K562 (cell line): Measurements from ENCODE around the gene TRABD. TPM values are rescaled to one million over a fixed set of nuclear protein-coding genes. Genes with fewer than 3 reads are reported as not detected.

Source experiments
- ATAC-seq: fragments of 200-7000 bp; cut with Tn5 transposase; 3 replicates; pipeline ENCODE4 v1.9.1; 2020; ENCODE audit warnings: moderate library complexity
- BruUV-seq: library from RNA; stranded (reverse); fragments of 400-500 nt; replicated peaks from 2 replicates; lab custom pipeline; 2021; lab: Mats Ljungman, UMichigan
- CTCF ChIA-PET: fragments of 300-600 bp; formaldehyde crosslinking; extraction: SDS; loops from one replicate; lab custom pipeline; 2021; ENCODE audit warnings: low intra/inter-chr PET ratio; lab: Yijun Ruan, JAX
- POLR2A ChIA-PET: fragments of 300-600, 350-650 bp; sonication (Branson Sonifier 250); formaldehyde crosslinking; extraction: SDS; loops from one replicate; lab custom pipeline; 2021; ENCODE audit warnings: antibody characterized with exemption, inconsistent platforms; lab: Yijun Ruan, JAX
- DNase-seq, 4 experiments: peaks; one replicate each; pipeline versions ENCODE4 v3.0.0 to v3.0.0-alpha.2; 2011 to 2018; ENCODE audit warnings: low spot score in 3 of 4, mixed read lengths in 3 of 4; ENCODE audit errors: extremely low read depth in 1 of 4
- FAIRE-seq: peaks from 2 replicates; lab custom pipeline; 2011; peaks lifted over from hg19 to GRCh38; lab: Jason Lieb, UNC
- H2AFZ ChIP-seq: 2 replicates; pipeline ENCODE4 v1.6.0; 2011; ENCODE audit warnings: low read depth, low read length, control low read depth, inconsistent platforms
- H3K27ac ChIP-seq: fragments of 200-600 bp; 3 replicates; pipeline ENCODE4 v1.8.0; 2011; ENCODE audit warnings: low read depth, mild to moderate bottlenecking, control low read depth, inconsistent platforms, low read length, moderate library complexity, mixed read lengths; ENCODE audit errors: extremely low read depth
- H3K27me3 ChIP-seq, 2 experiments: fragments of 300-600 bp in 1 of 2; 2 replicates in 1 of 2; 3 replicates in 1 of 2; pipeline versions ENCODE4 v1.6.0 to v1.8.0; 2011; ENCODE audit warnings: inconsistent platforms in 2 of 2, low read length in 2 of 2, mild to moderate bottlenecking in 1 of 2, mixed read lengths in 1 of 2, moderate library complexity in 1 of 2; ENCODE audit not compliant: control insufficient read depth in 2 of 2, insufficient read depth in 2 of 2
- H3K36me3 ChIP-seq: fragments of 300-600 bp; 3 replicates; pipeline ENCODE4 v1.8.0; 2011; ENCODE audit warnings: mild to moderate bottlenecking, low read length, inconsistent platforms; ENCODE audit not compliant: control insufficient read depth, insufficient read depth
- H3K4me1 ChIP-seq, 2 experiments: fragments of 200-600 bp in 1 of 2; replicated peaks in 1 of 2; 2 replicates in 1 of 2; 3 replicates in 1 of 2; pipeline versions ENCODE4 v1.5.1 to v1.8.0; 2011; ENCODE audit warnings: inconsistent platforms in 2 of 2, low read length in 2 of 2, mild to moderate bottlenecking in 1 of 2, mixed read lengths in 1 of 2, moderate library complexity in 1 of 2; ENCODE audit not compliant: control insufficient read depth in 2 of 2, insufficient read depth in 2 of 2
- H3K4me2 ChIP-seq: 2 replicates; pipeline ENCODE4 v1.6.1; 2011; ENCODE audit warnings: low read length, control low read depth, inconsistent platforms, mixed read lengths; ENCODE audit not compliant: insufficient read depth
- H3K4me3 ChIP-seq: fragments of 200-600 bp; sonication (generic), shearing (Covaris generic); 2 replicates; pipeline ENCODE4 v1.5.1; 2016; ENCODE audit warnings: control low read depth, inconsistent platforms
- H3K79me2 ChIP-seq: fragments of 200-600 bp; 3 replicates; pipeline ENCODE4 v1.8.0; 2011; ENCODE audit warnings: low read length, inconsistent platforms; ENCODE audit not compliant: control insufficient read depth, insufficient read depth
- H3K9ac ChIP-seq, 2 experiments: 2 replicates each; pipeline versions ENCODE4 v1.6.0 to v1.6.1; 2011; ENCODE audit warnings: low read depth in 2 of 2, low read length in 2 of 2, control low read depth in 1 of 2, inconsistent platforms in 1 of 2, mild to moderate bottlenecking in 1 of 2, mixed read lengths in 1 of 2; ENCODE audit not compliant: insufficient read depth in 1 of 2
- H3K9me1 ChIP-seq: one replicate; pipeline ENCODE4 v1.6.0; 2011; ENCODE audit warnings: inconsistent platforms, mild to moderate bottlenecking, low read length, moderate library complexity; ENCODE audit not compliant: control insufficient read depth, insufficient read depth
- H3K9me3 ChIP-seq: replicated peaks from 2 replicates; pipeline ENCODE4 v1.5.1; 2011; ENCODE audit warnings: low read depth, low read length, inconsistent platforms; ENCODE audit not compliant: control insufficient read depth, insufficient read depth
- H4K20me1 ChIP-seq: replicated peaks from 2 replicates; pipeline ENCODE4 v1.6.1; 2011; ENCODE audit warnings: low read length, inconsistent platforms, mixed read lengths; ENCODE audit not compliant: control insufficient read depth, insufficient read depth
- ATF1 ChIP-seq, 2 experiments: fragments of 450-650 bp in 1 of 2; IDR thresholded peaks; 2 replicates each; pipeline ENCODE4 v1.6.1; 2016; ENCODE audit warnings: missing compliant biosample characterization in 1 of 2, missing genetic modification characterization in 1 of 2
- EGR1 ChIP-seq: fragments of 450-650 bp; conservative IDR thresholded peaks from 2 replicates; pipeline ENCODE4 v1.6.1; 2017; ENCODE audit warnings: mild to moderate bottlenecking
- WGBS: fragments of 100-300 bp; shearing (Covaris generic); methylation state at CpG from one replicate; pipeline ENCODE4 v1.1.6; 2016; ENCODE audit warnings: low coverage, mixed read lengths; ENCODE audit not compliant: insufficient coverage; ENCODE audit errors: missing lambda C conversion rate; 5-methylcytosine and 5-hydroxymethylcytosine counted together
- in situ Hi-C: fragments of 300-500 bp; cut with MboI; formaldehyde crosslinking; loops from 4 replicates; pipeline ENCODE4 v1.15.0; 2018; ENCODE audit warnings: inconsistent platforms, mixed read lengths
- intact Hi-C: fragments of 100-400 bp; cut with micrococcal nuclease; formaldehyde crosslinking; loops from 2 replicates; pipeline ENCODE4 v1.14.2; 2022
- polyA plus RNA-seq, 8 experiments: library from polyadenylated mRNA; depleted of rRNA in 4 of 8; stranded (reverse) in 5 of 8; unstranded in 3 of 8; fragments of >200 nt; fragmentation: Nextera tagmentation in 2 of 8; fragmentation: Illumina TruSeq in 1 of 8; extraction: Ambion mirVana in 2 of 8; extraction: Trizol in 1 of 8; gene quantifications; 2 replicates each; pipeline versions ENCODE4 v1.2.1 to v1.2.3, GENCODE V29; 2011 to 2014; ENCODE audit warnings: inconsistent platforms in 1 of 8, missing spikeins in 1 of 8
- total RNA-seq, 7 experiments: library from RNA; depleted of rRNA in 6 of 7; stranded (reverse); fragments of >200 nt in 6 of 7; fragmentation: Illumina TruSeq in 2 of 7; extraction: Trizol in 2 of 7; gene quantifications; 2 replicates each; pipeline versions ENCODE4 v1.2.1 to v1.2.3, GENCODE V29; 2011 to 2021; ENCODE audit warnings: low replicate concordance in 1 of 7
- TF ChIP-seq, protein P1 (sequence below): sonication (generic); formaldehyde crosslinking; IDR thresholded peaks from 2 replicates; pipeline ENCODE4 v1.8.1; 2023; ENCODE audit warnings: mild to moderate bottlenecking, missing genetic modification reagents

Gene TRABD
- total and polyA plus RNA-seq, 9 of the 15 experiments (the other 6 are each of a cell fraction or from before 2014, with no cell fraction given): 0.08 to 62.9 (median 14.0) TPM

DNA sequence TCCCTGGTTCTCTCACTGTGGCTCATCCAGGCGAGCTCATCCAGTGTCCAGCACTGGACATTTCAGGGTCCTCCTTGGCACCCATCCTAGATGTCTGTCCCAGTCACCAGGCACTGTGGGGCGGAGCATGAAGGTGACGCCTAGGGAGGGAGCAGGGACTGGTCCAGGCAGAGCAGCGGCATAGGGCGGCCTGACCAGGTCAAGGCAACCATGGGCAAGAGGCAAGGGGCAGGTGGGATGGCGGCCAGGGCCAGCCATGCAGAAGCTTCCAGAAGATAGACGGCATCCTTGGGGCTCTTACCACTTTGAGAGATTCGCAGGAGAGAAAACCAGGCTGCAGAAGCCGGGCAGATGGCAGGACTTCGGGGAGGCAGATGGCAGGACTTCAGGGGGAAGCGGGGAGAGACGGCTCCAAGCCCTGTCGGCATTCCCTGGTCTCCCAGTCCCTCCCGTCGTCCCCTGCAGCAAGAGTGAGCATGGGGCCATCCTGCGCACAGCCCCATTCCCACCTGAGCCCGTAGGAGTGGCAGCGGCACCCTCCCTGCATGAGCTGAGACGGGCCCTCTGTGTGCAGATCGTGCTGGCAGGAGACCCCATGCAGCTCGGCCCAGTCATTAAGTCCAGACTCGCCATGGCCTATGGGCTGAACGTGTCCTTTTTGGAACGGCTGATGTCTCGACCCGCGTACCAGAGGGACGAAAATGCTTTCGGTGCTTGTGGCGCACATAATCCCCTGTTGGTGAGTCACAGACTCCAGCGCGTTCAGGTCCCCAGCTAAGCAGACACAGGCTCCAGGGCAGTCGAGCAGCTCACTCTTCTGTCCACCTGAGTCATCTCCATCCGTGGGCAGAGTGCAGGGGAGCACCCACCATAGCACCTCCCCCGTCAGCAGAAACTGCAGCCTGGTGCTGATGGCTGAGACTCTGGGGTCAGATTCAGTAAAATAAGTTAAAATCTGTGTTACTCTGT lies 35.3 kb upstream of the TRABD start:
- intact Hi-C loops: no loop called here
- WGBS: 22% methylated on average over 19 of the region's 35 CpGs

More for the DNA sequence above, 35.3 kb upstream of the TRABD start:
- no TSS peak for BruUV-seq
- ChIA-PET CTCF (interaction anchor here (1.1 to 2.2 kb wide), 3 partner anchors 39 to 192 kb away, joined by 3 to 12 read pairs (median 4); no protein-coding TSS in a partner anchor), POLR2A (interaction anchor here (0.6 to 1.2 kb wide), 3 partner anchors 15 to 146 kb away, joined by 3 to 4 read pairs (median 3); no protein-coding TSS in a partner anchor)
- Histone ChIP-seq H3K9me1 (no peaks in the 10 kb centered on the region), H3K27ac (no peak overlapping the region), H3K79me2 (no peaks in the 10 kb centered on the region)
- in situ Hi-C loops: no loop called here
- TF ChIP-seq EGR1 (peak; percentile 74), ATF1 (CRISPR knock-in tag; IDR thresholded peaks at IDR 0.05) (no peak), ATF1 (tag; IDR thresholded peaks at IDR 0.05) (no peak)
- TF ChIP-seq, protein P1, sequence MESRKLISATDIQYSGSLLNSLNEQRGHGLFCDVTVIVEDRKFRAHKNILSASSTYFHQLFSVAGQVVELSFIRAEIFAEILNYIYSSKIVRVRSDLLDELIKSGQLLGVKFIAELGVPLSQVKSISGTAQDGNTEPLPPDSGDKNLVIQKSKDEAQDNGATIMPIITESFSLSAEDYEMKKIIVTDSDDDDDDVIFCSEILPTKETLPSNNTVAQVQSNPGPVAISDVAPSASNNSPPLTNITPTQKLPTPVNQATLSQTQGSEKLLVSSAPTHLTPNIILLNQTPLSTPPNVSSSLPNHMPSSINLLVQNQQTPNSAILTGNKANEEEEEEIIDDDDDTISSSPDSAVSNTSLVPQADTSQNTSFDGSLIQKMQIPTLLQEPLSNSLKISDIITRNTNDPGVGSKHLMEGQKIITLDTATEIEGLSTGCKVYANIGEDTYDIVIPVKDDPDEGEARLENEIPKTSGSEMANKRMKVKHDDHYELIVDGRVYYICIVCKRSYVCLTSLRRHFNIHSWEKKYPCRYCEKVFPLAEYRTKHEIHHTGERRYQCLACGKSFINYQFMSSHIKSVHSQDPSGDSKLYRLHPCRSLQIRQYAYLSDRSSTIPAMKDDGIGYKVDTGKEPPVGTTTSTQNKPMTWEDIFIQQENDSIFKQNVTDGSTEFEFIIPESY: peak; percentile 76
- TF ChIP-seq, all 486 proteins: peak for 2
- peaks cover 5 to 54% of the 10 kb centered on the region in 2 experiments; a peak in 4 of 5 replicates for H3K4me1 ChIP-seq
- no peak overlapping the region for H2AFZ ChIP-seq
- H3K36me3 ChIP-seq: no peaks in the 10 kb centered on the region
- DNase-seq (peak in 2 of 4 experiments; percentile 25 to 26), FAIRE-seq (no peak), ATAC-seq (no peak)
- no peaks in the 10 kb centered on the region for H3K9me3 ChIP-seq
- no peak overlapping the region for H3K4me2 ChIP-seq
- H3K4me3 ChIP-seq: no peak overlapping the region
- 0 out of 4 replicates have a peak overlapping the region, but pooled peaks of 1 of the 2 experiments have one; percentile 20 for H3K9ac ChIP-seq
- H3K27me3 ChIP-seq: peaks cover 0 to 29% of the 10 kb centered on the region in 2 experiments; a peak in 3 of 5 replicates
- H4K20me1 ChIP-seq: peaks cover 5% of the 10 kb centered on the region; the same call in 1 of the 2 replicates
